Measurements from ENCODE around the gene F7.

DNA sequence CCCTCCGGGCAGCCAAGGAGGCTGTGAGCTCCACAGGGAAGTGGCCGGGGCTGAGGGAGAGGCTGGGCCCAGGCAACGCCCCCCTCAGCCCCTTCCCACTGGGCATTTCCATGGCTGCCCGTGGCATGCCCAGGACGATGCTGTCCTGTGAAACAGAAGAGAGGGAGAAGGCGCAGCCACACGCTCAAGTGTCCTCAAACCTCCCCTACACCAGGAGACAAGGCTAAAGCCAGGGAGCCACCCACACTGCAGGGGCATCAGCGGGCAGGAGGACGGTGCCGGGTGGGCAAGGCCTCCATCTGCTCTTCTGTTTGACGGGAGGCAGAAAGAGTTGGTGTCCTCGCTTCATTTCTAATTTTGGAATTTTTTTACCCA, 38.7 kb downstream of the F7 start:
- TF ChIP-seq POLR2A (IDR thresholded peaks at IDR 0.05; ENCODE audit: low read length) (no peak), GATA1 (IDR thresholded peaks at IDR 0.05; ENCODE audit: low read depth, low read length) (no peak)
